ENCODE data around the gene ECI2.

ECI2 gene

DNA sequence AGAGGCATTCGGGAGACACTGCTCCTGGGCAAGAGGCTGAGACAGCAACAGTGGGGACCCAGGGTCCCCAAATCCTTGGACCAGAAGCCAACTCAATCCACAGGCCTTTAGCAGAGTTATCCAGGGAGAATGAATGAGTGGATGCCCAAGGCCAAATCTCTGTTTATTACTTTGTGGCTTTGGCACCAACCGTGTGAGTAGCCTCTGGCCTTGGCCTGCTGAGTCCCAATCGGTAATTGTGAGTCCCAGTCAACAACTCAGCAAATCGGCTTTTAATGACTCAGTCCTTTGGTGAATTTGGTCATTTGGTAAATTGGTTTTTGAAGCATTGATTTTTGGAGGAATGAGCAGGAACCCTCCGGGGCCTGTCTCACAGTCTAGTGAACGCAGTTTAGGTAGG, 29.1 kb upstream of the ECI2 start:
- Histone ChIP-seq H3K4me3 (ENCODE audit: low read length) (no peak overlapping the region), H3K4me1 (ENCODE audit: control insufficient read depth, insufficient read depth, low read length) (no peaks in the 10 kb centered on the region), H3K9me3 (ENCODE audit: control insufficient read depth, low read length) (no peaks in the 10 kb centered on the region), H3K36me3 (ENCODE audit: control insufficient read depth, insufficient read depth, low read length) (no peaks in the 10 kb centered on the region), H3K27me3 (ENCODE audit: control insufficient read depth, insufficient read depth, low read length) (no peaks in the 10 kb centered on the region), H3K9ac (ENCODE audit: low read length) (no peak overlapping the region)

DNA sequence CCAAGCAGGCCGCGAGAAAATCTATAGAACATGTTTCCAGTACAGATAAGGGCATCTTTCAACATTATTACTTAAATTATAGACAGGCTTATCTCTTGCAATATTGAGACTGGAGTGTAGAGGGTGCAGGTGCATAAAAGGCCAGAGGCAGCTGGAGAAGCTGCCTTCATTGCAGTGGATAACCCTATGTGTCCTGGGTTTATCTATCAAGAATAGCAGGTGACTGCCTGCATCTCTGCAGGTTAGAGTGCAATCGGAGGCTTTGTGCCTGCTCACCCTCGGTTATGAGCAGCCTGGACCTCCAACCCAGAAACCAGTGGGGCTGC, 28.7 kb upstream of the ECI2 start:
- Histone ChIP-seq H3K27me3 (ENCODE audit: control insufficient read depth, insufficient read depth, low read length) (no peaks in the 10 kb centered on the region), H3K36me3 (ENCODE audit: control insufficient read depth, insufficient read depth, low read length) (no peaks in the 10 kb centered on the region), H3K9me3 (ENCODE audit: control insufficient read depth, low read length) (no peaks in the 10 kb centered on the region), H3K9ac (ENCODE audit: low read length) (no peak overlapping the region), H3K4me3 (ENCODE audit: low read length) (no peak overlapping the region), H3K4me1 (ENCODE audit: control insufficient read depth, insufficient read depth, low read length) (no peaks in the 10 kb centered on the region)

DNA sequence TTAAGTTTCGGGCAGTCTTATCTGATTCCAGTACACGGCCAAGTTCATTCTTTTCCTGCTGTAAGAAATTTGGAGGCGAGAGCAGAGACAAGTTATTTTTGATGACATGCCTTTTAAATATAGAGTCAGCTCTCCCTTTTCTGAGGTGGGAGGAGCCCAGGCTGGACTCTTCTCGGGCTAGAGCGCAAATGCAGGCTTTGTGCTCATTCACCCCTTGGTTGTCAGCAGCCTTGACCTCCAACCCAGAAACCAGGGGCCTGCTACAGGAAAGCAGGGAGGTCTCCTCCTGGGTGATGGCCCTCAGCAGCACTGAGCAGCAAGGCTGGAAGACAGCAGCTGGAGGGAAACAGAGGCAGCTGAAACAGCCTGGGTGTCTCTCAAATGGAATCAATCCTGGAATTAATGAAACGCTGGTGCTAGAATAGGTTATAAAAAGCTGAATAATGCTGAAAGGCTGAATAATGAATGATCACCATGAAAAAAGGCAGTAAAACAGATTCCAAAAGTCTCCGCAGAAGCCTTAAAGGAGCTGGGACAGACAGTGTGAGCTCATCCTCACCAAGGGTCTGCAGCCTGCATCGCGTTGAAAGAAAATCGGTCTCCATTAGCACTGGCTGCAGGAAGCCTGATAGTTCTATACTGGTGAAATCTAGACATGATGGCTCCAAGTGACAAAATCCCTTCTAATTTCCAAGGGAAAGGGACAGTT, 28.2 kb upstream of the ECI2 start:
- no peaks in the 10 kb centered on the region for H3K27me3 ChIP-seq (ENCODE audit: control insufficient read depth, insufficient read depth, low read length)
- no peak overlapping the region for H3K4me3 ChIP-seq (ENCODE audit: low read length)
- H3K9ac ChIP-seq (ENCODE audit: low read length): no peak overlapping the region
- H3K36me3 ChIP-seq (ENCODE audit: control insufficient read depth, insufficient read depth, low read length): no peaks in the 10 kb centered on the region
- H3K9me3 ChIP-seq (ENCODE audit: control insufficient read depth, low read length): no peaks in the 10 kb centered on the region
- no peaks in the 10 kb centered on the region for H3K4me1 ChIP-seq (ENCODE audit: control insufficient read depth, insufficient read depth, low read length)

DNA sequence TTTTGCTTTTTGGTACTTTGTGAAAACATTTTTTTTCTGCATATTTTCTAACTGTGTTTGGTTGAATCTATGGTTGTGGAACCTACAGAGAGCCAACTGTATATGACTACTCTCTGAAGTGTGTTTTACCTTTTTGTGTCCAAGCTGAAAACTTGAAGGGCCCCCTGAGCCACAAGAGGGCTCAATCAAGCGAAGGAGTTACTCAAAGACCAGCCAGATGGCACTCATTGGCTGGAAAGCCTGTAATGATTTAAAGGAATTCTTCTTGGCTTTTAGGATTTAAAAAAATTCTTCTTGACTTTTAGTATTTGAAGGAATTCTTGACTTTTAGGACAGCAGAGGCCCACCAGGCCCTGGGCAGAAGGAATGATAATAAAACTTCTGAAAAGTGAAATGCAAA, 27.0 kb upstream of the ECI2 start:
- H3K36me3 ChIP-seq (ENCODE audit: control insufficient read depth, insufficient read depth, low read length): no peaks in the 10 kb centered on the region
- no peaks in the 10 kb centered on the region for H3K4me1 ChIP-seq (ENCODE audit: control insufficient read depth, insufficient read depth, low read length)
- no peak overlapping the region for H3K4me3 ChIP-seq (ENCODE audit: low read length)
- H3K9ac ChIP-seq (ENCODE audit: low read length): no peak overlapping the region
- no peaks in the 10 kb centered on the region for H3K9me3 ChIP-seq (ENCODE audit: control insufficient read depth, low read length)
- no peaks in the 10 kb centered on the region for H3K27me3 ChIP-seq (ENCODE audit: control insufficient read depth, insufficient read depth, low read length)

DNA sequence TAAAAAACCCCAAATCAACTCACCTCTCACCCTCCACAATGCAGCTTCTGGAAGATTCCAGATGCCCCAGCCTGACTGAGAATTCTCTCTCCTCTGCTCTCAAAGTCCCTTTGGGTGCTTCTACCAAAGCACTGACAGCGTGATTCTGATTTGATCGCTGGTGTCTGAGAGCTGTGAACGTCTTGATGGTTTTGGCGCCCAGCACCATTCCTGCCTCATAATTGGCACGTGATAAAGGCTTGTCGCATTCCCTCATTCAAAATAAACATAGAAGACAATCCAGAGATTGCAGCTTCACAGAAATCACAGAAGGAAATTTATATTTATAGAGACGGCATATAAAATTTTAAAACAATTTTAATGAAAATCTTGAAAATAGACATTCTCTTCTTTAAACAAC, 24.1 kb upstream of the ECI2 start:
- Histone ChIP-seq H3K9me3 (ENCODE audit: control insufficient read depth, low read length) (no peaks in the 10 kb centered on the region), H3K9ac (ENCODE audit: low read length) (no peak overlapping the region), H3K27me3 (ENCODE audit: control insufficient read depth, insufficient read depth, low read length) (no peaks in the 10 kb centered on the region), H3K4me1 (ENCODE audit: control insufficient read depth, insufficient read depth, low read length) (no peaks in the 10 kb centered on the region), H3K36me3 (ENCODE audit: control insufficient read depth, insufficient read depth, low read length) (no peaks in the 10 kb centered on the region), H3K4me3 (ENCODE audit: low read length) (no peak overlapping the region)

DNA sequence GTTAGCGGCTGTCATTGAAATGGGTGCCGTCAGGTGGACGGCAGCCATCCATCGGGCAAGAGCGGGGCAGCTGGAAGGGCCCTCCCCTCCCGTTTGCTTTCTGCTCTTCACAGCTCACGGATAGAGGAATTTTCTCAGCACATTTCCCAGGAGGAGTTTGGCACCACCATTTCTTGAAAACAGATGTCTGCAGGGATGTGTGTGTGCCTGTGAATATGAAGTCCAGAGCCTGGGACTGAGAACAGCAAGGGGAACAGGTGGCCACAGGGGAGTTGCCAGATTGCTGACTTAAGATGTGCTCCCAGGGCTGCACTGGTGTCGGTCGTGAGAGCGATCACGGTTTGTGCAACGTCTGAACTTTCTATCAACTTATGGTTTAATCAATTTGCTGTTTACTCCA, 22.1 kb upstream of the ECI2 start:
- no peak overlapping the region for H3K4me3 ChIP-seq (ENCODE audit: low read length)
- no peaks in the 10 kb centered on the region for H3K27me3 ChIP-seq (ENCODE audit: control insufficient read depth, insufficient read depth, low read length)
- H3K4me1 ChIP-seq (ENCODE audit: control insufficient read depth, insufficient read depth, low read length): no peaks in the 10 kb centered on the region
- no peak overlapping the region for H3K9ac ChIP-seq (ENCODE audit: low read length)
- no peaks in the 10 kb centered on the region for H3K36me3 ChIP-seq (ENCODE audit: control insufficient read depth, insufficient read depth, low read length)
- no peaks in the 10 kb centered on the region for H3K9me3 ChIP-seq (ENCODE audit: control insufficient read depth, low read length)

DNA sequence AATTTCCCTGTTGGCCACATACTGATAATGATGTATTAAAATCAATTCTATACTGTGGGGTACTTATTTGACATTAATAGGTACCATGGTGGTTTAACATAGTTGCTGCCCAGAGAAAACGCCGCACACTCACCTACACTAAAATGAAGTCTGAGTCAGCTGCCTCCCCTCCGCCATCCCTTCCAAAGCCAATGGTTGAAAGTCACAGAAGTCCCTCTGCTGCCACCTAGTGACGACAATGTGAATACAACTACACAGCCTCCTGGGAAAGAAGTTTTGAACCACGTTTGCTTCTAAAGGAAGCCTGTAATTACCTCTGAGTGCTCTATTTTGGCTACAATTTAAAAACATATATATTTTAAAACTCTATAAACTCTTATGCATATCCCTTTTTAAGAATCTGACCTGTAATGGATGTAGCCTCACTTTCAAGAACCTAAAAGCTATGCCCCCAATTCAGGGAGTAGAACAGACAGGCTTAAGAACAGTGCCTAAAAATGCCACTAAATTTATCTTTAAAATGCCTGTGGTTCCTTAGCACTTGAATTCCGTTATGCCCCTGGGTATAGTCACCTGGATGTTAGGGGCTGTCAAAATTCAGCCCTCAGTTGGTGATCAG, 20.6 kb upstream of the ECI2 start:
- no peak overlapping the region for H3K4me3 ChIP-seq (ENCODE audit: low read length)
- H3K9ac ChIP-seq (ENCODE audit: low read length): no peak overlapping the region
- H3K36me3 ChIP-seq (ENCODE audit: control insufficient read depth, insufficient read depth, low read length): no peaks in the 10 kb centered on the region
- no peaks in the 10 kb centered on the region for H3K27me3 ChIP-seq (ENCODE audit: control insufficient read depth, insufficient read depth, low read length)
- no peaks in the 10 kb centered on the region for H3K9me3 ChIP-seq (ENCODE audit: control insufficient read depth, low read length)
- no peaks in the 10 kb centered on the region for H3K4me1 ChIP-seq (ENCODE audit: control insufficient read depth, insufficient read depth, low read length)

DNA sequence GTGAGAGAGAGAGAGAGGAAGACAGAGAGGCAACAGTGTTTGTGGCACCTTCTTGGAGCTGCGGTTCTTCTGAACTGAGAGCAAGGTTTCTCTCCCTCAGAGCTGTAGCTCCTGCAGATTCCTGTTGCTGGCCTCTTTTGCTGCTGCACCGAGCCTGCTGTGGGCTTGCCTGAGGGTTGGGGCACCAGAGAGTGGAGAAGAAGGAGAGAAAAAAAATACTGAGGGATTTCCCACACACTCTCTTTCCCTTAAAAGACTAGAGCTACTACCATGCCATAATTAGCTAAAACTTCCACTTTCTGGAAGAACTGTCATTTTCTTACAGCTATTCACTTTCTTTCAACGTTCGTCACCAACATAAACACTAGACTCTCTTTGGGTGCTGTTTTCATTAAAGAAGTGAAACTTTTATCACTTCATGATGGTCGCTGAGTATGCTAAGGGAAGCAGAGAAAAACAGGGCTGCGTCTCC, 18.2 kb upstream of the ECI2 start:
- Histone ChIP-seq H3K36me3 (ENCODE audit: control insufficient read depth, insufficient read depth, low read length) (no peaks in the 10 kb centered on the region), H3K4me3 (ENCODE audit: low read length) (no peak overlapping the region), H3K9ac (ENCODE audit: low read length) (no peak overlapping the region), H3K9me3 (ENCODE audit: control insufficient read depth, low read length) (no peaks in the 10 kb centered on the region), H3K4me1 (ENCODE audit: control insufficient read depth, insufficient read depth, low read length) (no peaks in the 10 kb centered on the region), H3K27me3 (ENCODE audit: control insufficient read depth, insufficient read depth, low read length) (no peaks in the 10 kb centered on the region)

DNA sequence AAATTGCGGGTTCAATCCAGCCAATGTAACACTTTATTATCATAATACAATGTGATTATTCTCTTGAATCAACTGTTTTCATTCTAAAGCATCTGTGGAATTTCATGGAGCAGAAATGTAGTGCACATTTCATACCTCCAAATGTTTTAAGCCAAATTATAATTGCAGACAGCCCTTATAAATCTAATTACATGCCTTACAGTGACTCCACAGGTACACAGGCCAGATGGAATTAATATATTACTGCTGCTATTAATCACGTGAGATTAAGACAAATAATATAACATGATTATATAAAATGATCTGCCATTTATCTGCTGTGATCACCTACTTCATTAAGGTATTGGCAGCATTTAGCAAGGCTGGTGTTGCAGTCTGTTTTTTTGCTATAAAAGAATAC, 9.7 kb upstream of the ECI2 start:
- H3K4me1 ChIP-seq (ENCODE audit: control insufficient read depth, insufficient read depth, low read length): no peaks in the 10 kb centered on the region
- no peak overlapping the region for H3K9ac ChIP-seq (ENCODE audit: low read length)
- H3K4me3 ChIP-seq (ENCODE audit: low read length): no peak overlapping the region
- no peaks in the 10 kb centered on the region for H3K9me3 ChIP-seq (ENCODE audit: control insufficient read depth, low read length)
- H3K27me3 ChIP-seq (ENCODE audit: control insufficient read depth, insufficient read depth, low read length): no peaks in the 10 kb centered on the region
- H3K36me3 ChIP-seq (ENCODE audit: control insufficient read depth, insufficient read depth, low read length): no peaks in the 10 kb centered on the region

DNA sequence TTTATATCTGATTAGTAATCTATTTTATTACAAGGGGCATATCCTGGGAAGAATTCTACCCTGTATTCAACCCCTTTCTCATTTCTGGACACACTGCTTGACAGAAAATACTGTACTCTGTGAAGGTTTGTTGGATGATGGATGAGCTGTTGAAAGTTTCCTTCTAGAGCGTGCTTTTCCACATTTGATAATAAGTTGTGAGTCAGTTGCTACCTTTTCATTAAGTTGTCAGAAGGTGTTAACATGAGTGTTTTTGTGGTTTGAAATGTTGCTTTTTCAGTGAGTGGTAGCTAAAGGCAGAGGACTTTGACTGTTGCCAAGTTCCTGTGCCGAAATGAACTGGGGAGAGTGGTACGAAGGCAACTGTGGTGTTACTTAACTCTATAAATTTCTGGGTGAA, 3.9 kb upstream of the ECI2 start:
- Histone ChIP-seq H3K4me1 (ENCODE audit: control insufficient read depth, insufficient read depth, low read length) (peaks cover 9% of the 10 kb centered on the region), H3K36me3 (ENCODE audit: control insufficient read depth, insufficient read depth, low read length) (no peaks in the 10 kb centered on the region), H3K9ac (ENCODE audit: low read length) (no peak overlapping the region)

DNA sequence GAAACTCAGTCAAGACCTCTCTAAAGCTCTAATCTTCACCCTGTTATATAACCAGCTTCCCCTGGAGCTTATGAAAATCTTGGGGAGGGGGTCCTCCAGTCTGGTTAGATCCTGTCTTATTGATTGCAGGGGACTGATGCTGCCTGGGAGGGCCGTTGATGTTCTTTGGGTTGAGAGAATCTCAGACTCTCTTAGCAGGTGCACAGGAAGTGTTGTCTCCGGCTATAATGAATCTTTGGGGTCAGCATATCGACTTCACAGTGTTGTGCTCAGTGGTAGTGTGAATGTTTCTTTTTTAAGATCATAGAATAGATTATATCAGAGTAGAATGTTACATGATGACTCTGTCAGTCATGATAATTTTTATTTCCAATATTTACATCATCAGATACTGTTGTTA, 2.8 kb upstream of the ECI2 start:
- H3K27me3 ChIP-seq (ENCODE audit: control insufficient read depth, insufficient read depth, low read length): no peaks in the 10 kb centered on the region
- H3K36me3 ChIP-seq (ENCODE audit: control insufficient read depth, insufficient read depth, low read length): no peaks in the 10 kb centered on the region
- H3K4me3 ChIP-seq (ENCODE audit: low read length): no peak overlapping the region
- H3K9me3 ChIP-seq (ENCODE audit: control insufficient read depth, low read length): no peaks in the 10 kb centered on the region
- no peak overlapping the region for H3K9ac ChIP-seq (ENCODE audit: low read length)
- peaks cover 17% of the 10 kb centered on the region for H3K4me1 ChIP-seq (ENCODE audit: control insufficient read depth, insufficient read depth, low read length)

More for the DNA sequence above, 3.9 kb upstream of the ECI2 start:
- Histone ChIP-seq H3K9me3 (ENCODE audit: control insufficient read depth, low read length) (no peaks in the 10 kb centered on the region), H3K4me3 (ENCODE audit: low read length) (no peak overlapping the region), H3K27me3 (ENCODE audit: control insufficient read depth, insufficient read depth, low read length) (no peaks in the 10 kb centered on the region)

DNA sequence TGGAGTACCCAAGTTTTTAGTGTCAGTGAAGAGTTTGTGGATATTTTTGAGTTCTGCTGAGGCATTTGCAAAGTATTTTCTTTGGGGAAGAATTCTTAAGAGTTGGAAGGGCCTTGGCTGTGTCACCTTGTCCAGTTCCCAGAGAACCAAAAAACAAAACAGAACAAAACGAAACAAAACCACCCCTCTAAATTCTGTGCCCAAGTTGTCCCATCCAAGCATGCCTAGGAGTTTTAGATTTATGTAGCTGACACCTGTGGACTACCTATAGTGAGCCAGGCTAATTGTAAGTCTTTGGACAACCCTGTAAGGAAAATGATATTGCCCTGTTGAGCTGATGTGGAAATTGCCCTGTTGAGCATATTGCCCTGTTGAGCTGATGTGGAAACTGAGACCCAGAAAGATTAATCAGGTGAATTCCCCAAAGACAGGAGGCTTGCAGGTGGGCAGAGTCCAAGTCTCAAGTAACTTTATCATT, 1.0 kb upstream of the ECI2 start:
- H3K27me3 ChIP-seq (ENCODE audit: control insufficient read depth, insufficient read depth, low read length): no peaks in the 10 kb centered on the region
- H3K36me3 ChIP-seq (ENCODE audit: control insufficient read depth, insufficient read depth, low read length): peaks cover 5% of the 10 kb centered on the region
- H3K4me3 ChIP-seq (ENCODE audit: low read length): peak overlapping the region; percentile 47
- H3K9ac ChIP-seq (ENCODE audit: low read length): peak overlapping the region; percentile 56
- H3K9me3 ChIP-seq (ENCODE audit: control insufficient read depth, low read length): no peaks in the 10 kb centered on the region
- H3K4me1 ChIP-seq (ENCODE audit: control insufficient read depth, insufficient read depth, low read length): peaks cover 17% of the 10 kb centered on the region

Data from mucosa of stomach (tissue), 1 donor.